GM18517 (cell line): ENCODE results near the gene NAT8L.

Experiments used
- ATAC-seq: cut with Tn5 transposase; IDR thresholded peaks from one replicate; pipeline ENCODE4 v1.9.1; 2021; ENCODE audit warnings: mild to moderate bottlenecking, moderate library complexity; ENCODE audit not compliant: unreplicated experiment

NAT8L gene

GRCh38 chr4:2044542-2045517, 14.3 kb upstream of the NAT8L start:
- no peak for ATAC-seq

DNA sequence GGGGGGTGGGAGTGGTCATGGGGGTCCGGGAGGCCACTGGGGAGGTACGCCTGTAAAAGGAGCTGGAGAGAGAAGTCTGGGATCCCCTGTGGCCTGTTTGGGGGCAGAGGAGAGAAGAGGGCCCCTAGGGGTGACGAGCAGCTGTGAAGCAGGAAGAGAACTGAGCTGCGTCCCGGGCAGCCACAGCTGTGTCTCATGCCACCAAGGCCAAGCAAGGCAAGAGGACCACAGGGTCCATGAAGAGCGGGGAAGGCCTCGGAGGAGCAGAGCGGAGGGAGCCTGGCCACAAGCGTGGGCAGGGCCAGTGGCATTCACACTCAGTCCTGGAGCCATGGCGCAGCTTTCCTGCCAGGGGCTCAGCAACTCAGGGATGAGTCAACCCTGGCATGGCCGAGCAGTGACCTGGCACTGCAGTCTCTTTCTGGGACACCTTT, 13.6 kb upstream of the NAT8L start:
- no peak for ATAC-seq

DNA sequence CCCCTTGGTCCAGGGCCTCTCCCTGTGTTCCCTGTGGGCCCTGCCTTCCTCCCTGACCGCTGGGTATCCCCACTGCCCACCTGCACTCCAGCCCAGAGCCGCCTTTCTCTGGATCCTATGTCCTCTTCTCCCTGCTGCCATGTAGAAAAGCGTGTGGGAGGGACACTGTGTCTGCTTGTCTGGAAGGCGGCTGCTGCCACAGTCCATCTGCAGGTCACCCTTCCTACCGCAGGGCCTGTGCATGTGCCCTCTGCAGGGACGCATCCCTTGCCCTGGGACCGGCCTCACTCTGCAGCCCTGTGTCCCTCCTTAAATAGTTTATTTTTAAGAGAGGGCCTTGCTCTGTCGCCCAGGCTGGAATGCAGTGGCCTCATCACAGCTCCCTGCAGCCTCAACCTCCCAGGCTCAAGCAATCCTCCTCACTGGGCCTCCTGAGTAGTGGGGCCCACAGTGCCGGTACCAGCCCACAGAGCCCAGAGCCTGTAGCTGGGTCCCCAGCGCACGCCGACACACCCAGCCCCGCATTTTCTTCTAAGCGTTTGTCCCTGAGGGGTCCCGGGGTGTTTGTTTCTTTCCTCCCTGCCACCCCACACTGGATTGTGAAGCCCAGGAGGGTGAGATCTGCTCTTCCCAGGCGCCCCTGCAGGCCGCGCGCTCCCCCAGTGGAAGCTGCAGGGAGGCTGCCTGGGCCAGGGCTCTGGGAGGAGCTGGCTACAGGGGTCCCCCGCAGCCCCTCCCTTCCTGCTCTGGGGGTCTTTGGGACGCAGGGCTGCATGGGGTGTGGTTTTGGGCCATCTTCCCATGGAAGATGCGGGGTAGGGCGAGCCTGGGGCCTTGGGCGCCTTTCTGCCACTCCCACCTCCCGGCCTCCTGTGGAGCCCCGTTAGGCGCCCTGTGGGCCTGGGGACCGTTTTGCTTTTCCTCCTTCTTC, 12.8 kb upstream of the NAT8L start:
- ATAC-seq = no peak

- ATAC-seq = no peak
Observed at GRCh38 chr4:2047031-2047660, 12.0 kb upstream of the NAT8L start.

DNA sequence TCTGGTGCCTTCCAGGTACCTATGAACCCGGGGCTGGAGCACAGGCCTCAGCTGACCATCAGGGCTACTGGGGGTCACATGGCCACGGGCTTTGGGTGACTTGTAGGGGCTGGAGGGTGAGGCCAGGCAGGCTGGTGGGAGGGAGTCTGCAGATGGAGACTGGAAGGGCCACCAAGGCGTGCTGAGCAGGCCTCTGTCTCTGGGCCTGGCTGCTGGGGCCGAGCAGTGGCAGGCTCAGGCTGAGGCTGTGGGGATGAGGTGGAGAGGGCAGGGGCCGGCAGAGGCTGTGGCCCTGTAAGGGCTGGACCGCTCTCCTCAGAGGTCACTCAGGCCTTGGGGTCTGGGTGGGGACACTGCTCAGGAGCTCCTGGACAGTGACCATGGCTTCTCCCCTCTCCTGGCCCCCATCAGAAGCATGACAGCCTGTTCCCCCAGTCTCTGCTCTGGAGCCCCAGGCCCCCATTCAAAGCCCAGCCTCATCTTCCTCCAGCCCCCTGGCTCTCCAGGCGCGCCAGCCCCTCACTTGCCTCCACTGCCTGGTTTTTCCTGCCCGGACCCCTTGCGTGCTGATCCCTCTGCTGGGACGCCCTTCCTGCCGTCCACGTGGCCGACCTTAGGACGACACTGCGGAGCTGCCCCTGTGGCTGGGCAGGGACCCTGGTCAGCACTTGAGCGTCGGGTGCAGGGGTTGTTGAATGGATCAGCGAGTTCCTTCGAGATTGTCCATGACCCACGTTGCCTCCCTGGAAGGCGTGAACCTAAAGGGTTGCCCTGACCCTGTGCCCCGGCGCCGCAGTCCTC, 11.1 kb upstream of the NAT8L start:
- no peak for ATAC-seq

GRCh38 chr4:2048831-2049230, 10.3 kb upstream of the NAT8L start:
- no peak for ATAC-seq

DNA sequence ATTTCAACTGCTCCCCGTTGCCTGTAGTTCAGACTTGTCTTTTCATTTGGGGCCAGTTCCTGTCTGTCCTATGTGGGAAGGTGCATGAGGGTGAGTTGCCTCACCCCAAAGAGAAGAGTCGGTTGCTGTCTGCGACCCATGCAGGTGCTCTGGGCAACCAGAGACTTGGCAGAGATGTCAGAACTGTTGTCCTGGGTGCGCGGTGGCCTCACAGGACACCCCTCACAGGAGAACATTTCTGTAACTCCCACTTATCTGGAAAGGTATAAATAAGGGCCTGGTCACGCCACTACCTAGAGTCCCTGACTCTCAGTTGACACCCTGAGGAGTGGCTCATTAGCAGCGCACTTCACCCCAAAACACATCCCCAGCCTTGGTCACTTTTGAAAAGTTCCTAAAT, 9.7 kb upstream of the NAT8L start:
- no peak for ATAC-seq

GRCh38 chr4:2049811-2050210, 9.3 kb upstream of the NAT8L start:
- no peak for ATAC-seq

DNA sequence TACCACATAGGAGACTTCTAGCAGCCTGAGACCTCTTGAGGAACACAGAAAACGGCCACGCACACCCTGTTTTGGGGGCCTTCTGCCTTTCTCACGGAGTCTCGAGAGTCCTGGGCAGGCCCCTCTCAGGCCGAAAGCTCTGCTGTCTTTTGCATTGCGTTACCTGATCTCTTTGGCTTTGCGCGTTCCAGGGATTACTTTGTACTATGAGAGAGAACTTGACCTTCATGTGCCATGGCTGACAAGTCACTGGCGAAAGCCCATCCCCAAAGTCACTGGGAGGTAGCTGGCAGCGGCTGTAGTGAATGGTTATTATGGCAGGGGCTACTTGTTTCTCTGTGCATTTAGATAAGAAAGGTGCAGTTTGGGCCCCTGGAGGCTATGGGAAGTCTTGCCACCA, 8.0 kb upstream of the NAT8L start:
- no peak for ATAC-seq

GRCh38 chr4:2054217-2054616, 4.9 kb upstream of the NAT8L start:
- no peak for ATAC-seq

- no peak for ATAC-seq
Observed at GRCh38 chr4:2057382-2058065, 1.6 kb upstream of the NAT8L start.

DNA sequence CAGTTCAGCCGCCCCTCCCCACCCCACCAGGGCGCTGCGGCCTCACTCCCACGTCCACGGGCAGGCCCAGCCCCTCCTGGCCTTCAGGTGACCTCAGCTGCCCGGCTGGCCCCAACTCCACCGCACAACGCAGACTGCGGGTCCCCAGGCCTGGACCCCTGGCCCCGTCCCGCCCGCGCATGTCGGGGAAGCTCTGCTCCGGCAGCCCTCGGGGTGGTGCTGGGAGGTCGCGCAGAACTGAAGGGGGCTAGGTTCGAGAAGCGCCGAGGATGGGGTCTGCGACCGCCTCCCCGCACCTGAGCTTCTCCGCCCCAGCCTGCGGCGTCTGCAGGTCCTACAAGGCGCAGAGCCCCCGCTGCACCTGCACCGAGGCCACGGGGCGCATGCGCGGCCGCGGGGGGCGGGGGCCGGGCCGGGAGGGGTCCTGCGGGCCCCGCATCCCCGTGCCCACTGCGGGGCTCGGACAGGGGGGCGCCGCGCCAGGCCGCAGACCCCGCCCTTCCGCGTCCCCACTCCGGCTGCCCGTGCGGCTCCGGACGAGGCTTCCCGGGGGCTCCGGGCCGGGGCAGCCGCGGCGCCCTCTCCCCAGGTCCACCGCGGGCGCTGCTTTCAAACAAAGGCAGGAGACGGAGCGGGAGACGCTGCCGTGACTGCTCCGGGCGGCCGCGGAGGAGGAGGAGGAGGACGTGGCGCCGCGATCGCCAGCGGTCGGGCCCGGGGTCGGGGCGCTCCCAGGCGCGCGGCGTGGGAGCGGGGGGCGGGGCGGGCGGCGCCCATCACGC, 672 bp upstream of the NAT8L start:
- ATAC-seq = no peak

DNA sequence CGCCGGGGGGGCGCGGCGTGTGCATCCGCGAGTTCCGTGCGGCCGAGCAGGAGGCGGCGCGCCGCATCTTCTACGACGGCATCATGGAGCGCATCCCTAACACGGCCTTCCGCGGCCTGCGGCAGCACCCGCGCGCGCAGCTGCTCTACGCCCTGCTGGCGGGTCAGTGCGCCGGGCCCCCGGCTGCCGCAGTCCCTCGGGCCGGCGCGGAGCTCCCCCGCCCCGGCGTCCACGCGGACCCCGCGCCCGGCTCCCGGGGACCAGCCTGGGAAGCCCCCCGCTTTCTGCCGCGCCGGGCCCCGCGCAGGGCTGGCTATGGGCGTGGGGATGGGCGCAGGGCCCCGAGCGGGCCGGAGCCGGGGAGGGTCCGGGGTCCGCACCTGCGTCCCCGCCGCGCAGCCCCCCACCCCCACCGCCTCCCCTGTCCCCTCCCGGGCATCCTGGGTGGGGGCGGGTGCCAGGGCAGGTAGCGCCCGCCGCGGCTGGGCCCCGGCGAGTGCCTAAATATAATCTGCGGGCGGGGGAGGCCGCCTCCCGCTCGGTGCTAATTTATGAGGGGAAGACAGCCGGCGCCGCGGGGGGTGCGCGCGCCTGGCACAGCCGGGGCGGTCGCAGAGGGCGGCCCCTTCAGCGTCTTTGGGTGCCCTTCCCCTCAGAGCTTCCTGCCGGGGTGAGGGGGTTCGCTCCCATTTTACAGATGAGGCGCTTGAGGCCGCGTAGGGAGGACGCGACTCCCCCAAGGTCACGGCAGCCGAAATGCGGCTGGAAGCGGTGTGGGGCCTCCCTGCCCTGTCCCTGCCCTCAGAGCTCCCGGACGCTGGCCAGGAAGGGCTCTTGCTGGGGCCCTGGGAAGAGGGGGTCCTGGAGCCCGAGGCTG, 837 bp downstream of the NAT8L start:
- ATAC-seq = no peak

- no peak for ATAC-seq
Observed at GRCh38 chr4:2060611-2061185, 1.6 kb downstream of the NAT8L start.

GRCh38 chr4:2061186-2062131, 2.3 kb downstream of the NAT8L start:
- ATAC-seq = no peak

DNA sequence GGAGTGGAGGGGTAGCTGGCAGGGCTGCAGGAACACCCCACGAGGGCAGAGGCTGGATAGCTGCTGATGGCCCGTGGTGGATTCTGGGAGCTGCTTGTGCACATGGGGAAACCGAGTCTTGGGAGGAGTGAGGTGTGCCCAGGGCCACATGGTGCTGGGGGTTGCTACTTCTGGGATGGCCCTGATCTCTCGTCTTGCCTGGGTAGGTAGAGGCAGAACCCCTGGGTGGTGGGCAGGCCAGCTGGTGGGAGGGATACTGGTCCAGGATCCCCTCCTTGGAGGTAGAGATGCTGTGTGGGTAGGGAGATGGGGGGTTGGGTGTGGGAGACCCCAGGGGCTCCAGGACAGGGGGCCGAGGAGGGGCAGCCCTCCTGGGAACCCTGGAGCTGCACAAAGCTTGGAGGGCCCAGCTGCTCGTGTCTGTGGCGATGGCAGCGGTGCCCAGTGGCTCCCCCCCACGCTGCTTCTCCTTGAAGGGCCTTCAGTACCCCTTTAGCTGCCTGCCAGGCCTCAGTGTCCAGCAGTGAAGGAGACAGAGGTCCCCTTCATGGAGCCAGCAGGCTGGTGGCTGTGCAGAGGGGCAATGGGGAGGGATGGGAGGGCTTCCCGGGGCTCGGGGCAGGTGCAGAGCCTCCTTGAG, 3.2 kb downstream of the NAT8L start:
- ATAC-seq = no peak
